ENCODE measurements around the gene B3GNT9. TPM values are rescaled to one million over a fixed set of nuclear protein-coding genes. Genes with fewer than 3 reads are reported as not detected.

B3GNT9 gene
- total and polyA plus RNA-seq, 2 of the 8 experiments (the other 6 are each of a cell fraction or from before 2014, with no cell fraction given): 3.5 to 9.0 TPM

GRCh38 chr16:67170168-67170948, 19.6 kb upstream of the B3GNT9 start, which contains the start of gene NOL3 (continued):
- TF ChIP-seq GTF2F1 (IDR thresholded peaks at IDR 0.05; ENCODE audit: borderline replicate concordance, low read depth, low read length) (no peak), POLR2A (IDR thresholded peaks at IDR 0.05; ENCODE audit: control extremely low read depth in 1 of 2, low read depth in 2 of 2, low read length in 2 of 2) (no peak), NRF1 (IDR thresholded peaks at IDR 0.05; ENCODE audit: low read depth, low read length) (peak; percentile 57), SIRT6 (IDR thresholded peaks at IDR 0.05; ENCODE audit: low read length) (no peak), RFX5 (IDR thresholded peaks at IDR 0.05; ENCODE audit: borderline replicate concordance, low read depth, low read length) (no peak), E2F6 (IDR thresholded peaks at IDR 0.05) (peak; percentile 67), CTBP2 (IDR thresholded peaks at IDR 0.05; ENCODE audit: borderline replicate concordance, insufficient read depth, insufficient read length, low read length) (no peak), POLR2AphosphoS5 (IDR thresholded peaks at IDR 0.05; ENCODE audit: low read depth, low read length) (no peak), CREB1 (IDR thresholded peaks at IDR 0.05) (no peak), SP4 (IDR thresholded peaks at IDR 0.05; ENCODE audit: low read length) (no peak), ATF3 (IDR thresholded peaks at IDR 0.05; ENCODE audit: insufficient read depth, low read depth, low read length) (no peak), NANOG (IDR thresholded peaks at IDR 0.05; ENCODE audit: insufficient read depth, low read depth, low read length, poor library complexity, severe bottlenecking) (no peak), CHD1 (IDR thresholded peaks at IDR 0.05; ENCODE audit: low read depth, low read length) (no peak), JUN (IDR thresholded peaks at IDR 0.05; ENCODE audit: low read depth, low read length) (no peak), KDM5A (IDR thresholded peaks at IDR 0.05; ENCODE audit: low read length) (no peak)
